Adrenal gland (tissue), 12 donors: Measurements from ENCODE around the gene KRT6B. TPM values are rescaled to one million over a fixed set of nuclear protein-coding genes. Genes with fewer than 3 reads are reported as not detected.
"Not testable (repeated sequence)": the region's sequence is repeated elsewhere in the genome, so short reads cannot be mapped to it uniquely, and the experiment has no call there.

Experiments
- DNase-seq, 7 donors: peaks; one replicate each; pipeline ENCODE4 v3.0.0-alpha.2; 2019 to 2020
- H3K27ac ChIP-seq, 5 donors: fragments of 200-600 bp; sonication (generic) in 4 of 5; 1 replicate in 3 of 5; 2 replicates in 2 of 5; pipeline versions ENCODE4 v1.5.1 to v1.8.0; 2016 to 2020; ENCODE audit warnings: mild to moderate bottlenecking in 1 of 5
- H3K27me3 ChIP-seq: fragments of 200-600 bp; 2 replicates; pipeline ENCODE4 v1.8.0; 2021
- H3K36me3 ChIP-seq, 2 donors: fragments of 200-600 bp; replicated peaks in 1 of 2; 1 replicate in 1 of 2; 2 replicates in 1 of 2; pipeline versions ENCODE4 v1.5.1 to v1.8.0; 2018 to 2022
- H3K4me1 ChIP-seq, 2 donors: fragments of 200-600 bp; replicated peaks in 1 of 2; 1 replicate in 1 of 2; 2 replicates in 1 of 2; pipeline versions ENCODE4 v1.5.1 to v1.8.0; 2018 to 2021
- H3K4me3 ChIP-seq, 4 donors: fragments of 200-600 bp; sonication (generic) in 3 of 4; one replicate each; pipeline ENCODE4 v1.5.1; 2016 to 2018
- H3K9me3 ChIP-seq, 3 donors: fragments of 200-600 bp; sonication (generic) in 1 of 3; replicated peaks in 1 of 3; 1 replicate in 2 of 3; 2 replicates in 1 of 3; pipeline versions ENCODE4 v1.5.1 to v1.8.0; 2016 to 2021
- CTCF ChIP-seq, 6 experiments: fragments of 450-650 bp in 4 of 6; fragments of 200-600 bp in 2 of 6; sonication (generic) in 1 of 6; IDR thresholded peaks; 1 replicate in 5 of 6; 2 replicates in 1 of 6; pipeline versions ENCODE4 v1.5.1 to v1.8.0; 2016 to 2021; ENCODE audit warnings: antibody characterized with exemption in 6 of 6, mild to moderate bottlenecking in 2 of 6, moderate library complexity in 1 of 6
- POLR2A ChIP-seq, 2 donors: fragments of 450-650 bp; IDR thresholded peaks; one replicate each; pipeline ENCODE4 v1.6.1; 2017; ENCODE audit warnings: antibody characterized with exemption in 2 of 2, mild to moderate bottlenecking in 2 of 2, moderate library complexity in 1 of 2
- WGBS, 4 donors: extraction: QIAGEN DNeasy Blood & Tissue Kit in 2 of 4; methylation state at CpG; one replicate each; pipeline versions ENCODE4 v1.1.5 to v1.1.7; 2013 to 2017; 5-methylcytosine and 5-hydroxymethylcytosine counted together
- intact Hi-C, 2 donors: fragments of 100-400 bp; cut with DNase I; formaldehyde crosslinking; loops; one replicate each; pipeline versions ENCODE4 v1.14.1 to v1.15.0; 2022 to 2023
- polyA plus RNA-seq, 3 donors: library from polyadenylated mRNA; stranded (reverse); fragments of 200-250 nt in 2 of 3; fragments of 350-450 nt in 1 of 3; fragmentation: Illumina TruSeq in 1 of 3; extraction: RNeasy Lipid Tissue Mini Kit (QIAGEN cat#74804) in 1 of 3; gene quantifications; one replicate each; pipeline ENCODE4 v1.2.3, GENCODE V29; 2013 to 2014
- total RNA-seq, 9 donors: library from RNA; depleted of rRNA in 4 of 9; stranded (reverse); fragments of >200 nt in 4 of 9; fragments of 120-200 nt in 1 of 9; fragmentation: NEBNext Ultra II Directional in 1 of 9; extraction: Animal tissue kit (Norgen Biotek cat#: 25700) in 1 of 9; gene quantifications; one replicate each; pipeline versions ENCODE4 v1.1.0 to v1.2.4, GENCODE V29; 2013 to 2023
- donor health status: healthy with polysubstance abuse.
- donor health status: Bipolar disorder and iron deficiency.
- donor health status: DM: yes; HTN: yes; CAD: no.
- donor health status: DM: no; HTN: no; CAD: no.
- donor health status: DM: no; HTN: no; CAD: no.
- donor health status: DM: yes; HTN: yes; CAD: no.

The KRT6B gene
- total and polyA plus RNA-seq, 12 donors: 0.20 to 0.25 TPM; not detected in 10

DNA sequence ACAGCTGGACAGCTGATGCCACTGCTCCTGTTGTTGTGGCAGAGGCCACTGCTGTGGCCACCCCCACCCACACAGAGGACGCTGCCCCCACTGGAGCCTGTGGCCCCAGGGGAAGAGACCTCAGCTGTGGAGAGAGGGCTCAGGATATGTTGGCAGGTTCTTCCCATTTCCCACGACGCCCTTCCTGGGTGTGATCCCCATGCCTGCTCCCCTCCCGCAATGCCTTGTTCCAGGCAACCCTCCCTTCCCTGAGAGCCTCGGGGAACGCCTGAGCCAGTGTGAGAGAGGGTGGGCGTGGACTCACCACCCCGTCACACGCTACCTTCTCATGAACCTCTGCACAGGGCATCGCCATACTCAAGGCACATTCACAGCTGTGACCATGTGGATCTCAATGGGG, 40.1 kb downstream of the KRT6B start:
- DNase-seq: no peak
- Histone ChIP-seq H3K9me3 (no peaks in the 10 kb centered on the region), H3K27ac (no peak overlapping the region), H3K4me3 (no peak overlapping the region), H3K4me1 (no peaks in the 10 kb centered on the region), H3K27me3 (no peaks in the 10 kb centered on the region), H3K36me3 (no peaks in the 10 kb centered on the region)
- no peak for TF ChIP-seq POLR2A (IDR thresholded peaks at IDR 0.05)
- no peak for TF ChIP-seq CTCF (IDR thresholded peaks at IDR 0.05)
- WGBS, 4 donors: 81 to 91% (median 84%) methylated on average over 9 to 10 of the region's 10 CpGs
- intact Hi-C loops: no loop called here

DNA sequence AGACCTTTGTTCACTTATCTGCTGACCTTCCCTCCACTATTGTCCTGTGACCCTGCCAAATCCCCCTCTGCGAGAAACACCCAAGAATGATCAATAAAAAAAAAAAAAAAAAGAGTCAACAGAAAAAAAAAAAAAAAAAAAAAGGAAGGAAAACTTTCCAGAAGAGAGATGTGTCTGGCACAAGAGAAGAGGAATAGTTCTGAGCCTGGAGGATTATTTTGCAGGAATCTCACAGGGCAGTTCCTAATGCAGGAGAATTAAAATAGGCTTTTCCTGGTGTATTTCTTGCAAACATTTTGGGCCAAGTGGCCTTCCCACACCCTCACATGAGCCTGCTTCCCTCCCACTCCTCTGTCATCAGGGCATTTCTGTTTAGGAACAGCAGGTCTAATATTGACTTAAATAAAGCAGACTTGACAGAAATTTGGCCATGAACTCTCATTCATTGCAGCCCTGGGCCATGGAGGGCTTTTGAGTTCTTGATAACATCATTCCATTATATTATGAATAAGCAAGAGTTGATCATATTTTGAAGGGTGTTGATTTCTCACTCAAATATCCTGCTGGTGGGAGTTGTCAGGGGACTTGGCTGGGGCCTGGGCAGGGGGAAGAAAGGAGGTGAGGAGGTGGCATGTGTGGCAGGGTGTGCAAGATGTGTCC, 41.2 kb downstream of the KRT6B start:
- H3K4me3 ChIP-seq, H3K9me3 ChIP-seq, intact Hi-C loops, H3K27me3 ChIP-seq, DNase-seq, H3K27ac ChIP-seq, H3K4me1 ChIP-seq, H3K36me3 ChIP-seq: not testable (repeated sequence)
- 67% methylated on average over 1 of the region's 1 CpG; no CpG with 5 or more reads in 3 of the 4 donors for WGBS, 4 donors

DNA sequence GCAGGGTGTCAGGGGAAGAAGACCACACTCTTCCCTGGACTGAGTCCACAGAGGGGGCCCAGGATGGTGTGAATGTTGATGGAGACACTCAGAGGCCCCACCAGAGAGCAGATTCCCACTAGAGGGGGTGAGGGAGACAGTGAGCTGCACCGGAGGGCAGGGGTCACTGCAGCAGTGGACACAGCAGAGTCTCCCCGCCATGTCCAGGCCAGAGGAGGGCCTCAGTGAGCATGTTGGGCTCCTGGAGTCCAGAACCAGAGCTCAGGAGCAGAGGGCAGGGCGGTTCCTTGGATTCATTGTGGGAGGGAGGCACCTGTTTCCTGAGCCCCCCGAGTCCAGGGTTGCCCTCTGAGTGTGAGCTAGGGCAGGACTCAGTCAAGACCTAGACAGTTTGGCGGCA, 44.0 kb downstream of the KRT6B start:
- DNase-seq: no peak
- Histone ChIP-seq H3K9me3 (no peaks in the 10 kb centered on the region), H3K36me3 (no peaks in the 10 kb centered on the region), H3K27ac (no peak overlapping the region), H3K4me1 (no peaks in the 10 kb centered on the region), H3K27me3 (no peaks in the 10 kb centered on the region), H3K4me3 (no peak overlapping the region)
- no peak for TF ChIP-seq CTCF (IDR thresholded peaks at IDR 0.05)
- TF ChIP-seq POLR2A (IDR thresholded peaks at IDR 0.05): no peak
- intact Hi-C loops: no loop called here
- WGBS, 4 donors: 77 to 100% (median 84%) methylated on average over 1 to 5 of the region's 5 CpGs

DNA sequence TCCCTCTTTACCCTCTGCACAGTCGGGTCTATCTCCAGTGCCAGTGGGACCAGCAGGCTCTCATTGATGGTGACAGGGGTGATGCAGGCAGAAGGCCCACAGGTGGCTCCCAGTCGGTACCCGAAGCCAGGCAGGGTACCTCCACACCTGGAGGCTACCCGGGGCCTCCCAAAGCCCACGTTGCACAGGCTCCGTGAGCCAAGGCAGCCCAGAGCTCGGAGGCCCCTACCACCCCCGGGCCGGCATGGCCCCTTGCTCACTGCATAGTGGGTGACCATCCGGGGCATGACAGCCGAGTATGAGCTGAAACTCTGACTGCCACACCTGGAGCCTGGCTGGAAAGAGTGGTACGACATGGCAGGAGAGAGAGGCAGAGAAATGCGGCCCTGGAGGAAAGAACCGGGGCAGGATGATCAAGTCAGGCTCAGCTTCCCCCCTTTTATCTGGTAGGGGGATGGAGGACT, 46.0 kb downstream of the KRT6B start, which contains the start of gene KRT82:
KRT82 (minus strand) TSS at position 414 of the 464 bp plus-strand sequence; CDS start at position 356, 58 bp downstream.
- no peak within 1 kb of the TSS for H3K4me3 ChIP-seq
- no peaks in the 10 kb centered on the region for H3K4me1 ChIP-seq
- H3K36me3 ChIP-seq: no peaks in the 10 kb centered on the region
- intact Hi-C loops: no loop called here
- TF ChIP-seq CTCF (IDR thresholded peaks at IDR 0.05): no peak
- no peak for TF ChIP-seq POLR2A (IDR thresholded peaks at IDR 0.05)
- 78 to 89% (median 83%) methylated on average over 5 to 14 of the region's 14 CpGs for WGBS, 4 donors
- no peaks in the 10 kb centered on the region for H3K27me3 ChIP-seq
- H3K27ac ChIP-seq: no peak within 1 kb of the TSS
- no peaks in the 10 kb centered on the region for H3K9me3 ChIP-seq
- DNase-seq: no peak

DNA sequence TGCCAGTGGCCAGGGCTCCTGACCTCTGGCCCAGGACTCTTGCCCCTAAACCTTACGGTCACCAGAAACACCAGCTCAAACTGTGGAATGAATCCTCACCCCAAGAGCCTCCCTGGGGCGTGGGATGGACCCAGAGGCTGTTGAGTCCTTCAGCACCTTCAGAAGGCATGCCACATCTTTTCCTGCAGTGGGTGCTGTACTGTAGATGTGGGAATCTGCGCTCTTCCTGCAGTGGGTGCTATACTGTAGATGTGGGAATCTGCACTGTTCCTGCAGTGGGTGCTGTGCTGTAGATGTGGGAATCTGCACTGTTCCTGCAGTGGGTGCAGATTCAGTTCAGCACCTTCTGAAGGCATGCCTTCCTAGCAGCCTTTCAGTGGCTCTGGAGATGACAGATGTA, 47.0 kb downstream of the KRT6B start:
- no peak overlapping the region for H3K27ac ChIP-seq
- intact Hi-C loops: no loop called here
- no peaks in the 10 kb centered on the region for H3K9me3 ChIP-seq
- no peaks in the 10 kb centered on the region for H3K36me3 ChIP-seq
- H3K4me1 ChIP-seq: no peaks in the 10 kb centered on the region
- no peak for TF ChIP-seq CTCF (IDR thresholded peaks at IDR 0.05)
- no peak for TF ChIP-seq POLR2A (IDR thresholded peaks at IDR 0.05)
- no peak overlapping the region for H3K4me3 ChIP-seq
- H3K27me3 ChIP-seq: no peaks in the 10 kb centered on the region
- DNase-seq: no peak
- WGBS, 4 donors: 71 to 100% (median 93%) methylated on average over 1 to 3 of the region's 3 CpGs
